NB4 (cell line): ENCODE results near the gene MYLK2.

ENCODE experiments used
- CTCF ChIP-seq: IDR thresholded peaks from one replicate; pipeline ENCODE4 v1.5.1; 2012; ENCODE audit warnings: low read depth, low read length
- MYC ChIP-seq: IDR thresholded peaks from 2 replicates; pipeline ENCODE4 v1.6.1; 2011; ENCODE audit warnings: low read depth, low read length
- POLR2A ChIP-seq: IDR thresholded peaks from 2 replicates; pipeline ENCODE4 v1.6.1; 2011; ENCODE audit warnings: mild to moderate bottlenecking; ENCODE audit not compliant: insufficient read length; ENCODE audit errors: extremely low read depth
- TF ChIP-seq, protein P1 (sequence below): IDR thresholded peaks from 2 replicates; pipeline ENCODE4 v1.6.1; 2011; ENCODE audit warnings: low read depth, low read length

- TF ChIP-seq CTCF (no peak), POLR2A (no peak), MYC (no peak)
- TF ChIP-seq, protein P1, sequence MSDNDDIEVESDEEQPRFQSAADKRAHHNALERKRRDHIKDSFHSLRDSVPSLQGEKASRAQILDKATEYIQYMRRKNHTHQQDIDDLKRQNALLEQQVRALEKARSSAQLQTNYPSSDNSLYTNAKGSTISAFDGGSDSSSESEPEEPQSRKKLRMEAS, result no peak
These were observed 44.3 kb downstream of the MYLK2 start for GRCh38 chr20:31863296-31864085.
